Measurements from ENCODE around the gene TMEM219. TPM values are rescaled to one million over a fixed set of nuclear protein-coding genes. Genes with fewer than 3 reads are reported as not detected.

The TMEM219 gene
- total and polyA plus RNA-seq, 4 donors = 25.5 to 75.9 (median 46.9) TPM

GRCh38 chr16:29978564-29979270 lies 16.8 kb downstream of the TMEM219 start (continued):
- no peak for TF ChIP-seq RXRA (IDR thresholded peaks at IDR 0.05)
- no peak for TF ChIP-seq FOXA1 (IDR thresholded peaks at IDR 0.05)
- TF ChIP-seq SP1 (IDR thresholded peaks at IDR 0.05) = no peak

- Histone ChIP-seq H3K4me1 (ENCODE audit: control insufficient read depth in 4 of 4, insufficient read depth in 4 of 4, low read length in 3 of 4) (no peaks in the 10 kb centered on the region), H3K27me3 (ENCODE audit: control insufficient read depth in 4 of 4, insufficient read depth in 4 of 4, low read length in 3 of 4) (no peaks in the 10 kb centered on the region), H3K27ac (ENCODE audit: low read depth in 1 of 2, low read length in 2 of 2) (no peak overlapping the region), H3K9ac (ENCODE audit: low read depth in 1 of 2, low read length in 2 of 2) (no peak overlapping the region), H3K9me3 (ENCODE audit: control insufficient read depth in 4 of 4, low read length in 3 of 4) (no peaks in the 10 kb centered on the region), H3K4me3 (ENCODE audit: low read depth in 1 of 3, low read length in 3 of 3) (no peak overlapping the region), H3K36me3 (ENCODE audit: control insufficient read depth in 4 of 4, insufficient read depth in 3 of 4, low read depth in 1 of 4, low read length in 3 of 4) (peaks cover 37 to 93% (median 75%) of the 10 kb centered on the region in 4 donors)
- WGBS = 91% methylated on average over 24 of the region's 24 CpGs
- DNase-seq (ENCODE audit: low spot score) = no peak
- TF ChIP-seq REST (IDR thresholded peaks at IDR 0.05) (no peak), MAX (IDR thresholded peaks at IDR 0.05) (no peak), RXRA (IDR thresholded peaks at IDR 0.05) (no peak), EGR1 (IDR thresholded peaks at IDR 0.05; ENCODE audit: low read depth in 2 of 2) (no peak), RAD21 (IDR thresholded peaks at IDR 0.05) (no peak)
These were observed 20.9 kb downstream of the TMEM219 start for GRCh38 chr16:29982560-29983419.

GRCh38 chr16:29983420-29984136 lies 21.7 kb downstream of the TMEM219 start:
- Histone ChIP-seq H3K4me1 (ENCODE audit: control insufficient read depth in 4 of 4, insufficient read depth in 4 of 4, low read length in 3 of 4) (no peaks in the 10 kb centered on the region), H3K27ac (ENCODE audit: low read depth in 1 of 2, low read length in 2 of 2) (no peak overlapping the region), H3K4me3 (ENCODE audit: low read depth in 1 of 3, low read length in 3 of 3) (no peak overlapping the region), H3K9me3 (ENCODE audit: control insufficient read depth in 4 of 4, low read length in 3 of 4) (no peaks in the 10 kb centered on the region), H3K27me3 (ENCODE audit: control insufficient read depth in 4 of 4, insufficient read depth in 4 of 4, low read length in 3 of 4) (no peaks in the 10 kb centered on the region), H3K36me3 (ENCODE audit: control insufficient read depth in 4 of 4, insufficient read depth in 3 of 4, low read depth in 1 of 4, low read length in 3 of 4) (peaks cover 38 to 94% (median 75%) of the 10 kb centered on the region in 4 donors), H3K9ac (ENCODE audit: low read depth in 1 of 2, low read length in 2 of 2) (no peak overlapping the region)
- WGBS = 95% methylated on average over 12 of the region's 12 CpGs
- TF ChIP-seq YY1 (IDR thresholded peaks at IDR 0.05) (no peak), HNF4G (IDR thresholded peaks at IDR 0.05) (no peak)
- DNase-seq (ENCODE audit: low spot score) = no peak
